ENCODE data around the gene ACAP1.
"Not testable (repeated sequence)": the region's sequence is repeated elsewhere in the genome, so short reads cannot be mapped to it uniquely, and the experiment has no call there.

The ACAP1 gene

DNA sequence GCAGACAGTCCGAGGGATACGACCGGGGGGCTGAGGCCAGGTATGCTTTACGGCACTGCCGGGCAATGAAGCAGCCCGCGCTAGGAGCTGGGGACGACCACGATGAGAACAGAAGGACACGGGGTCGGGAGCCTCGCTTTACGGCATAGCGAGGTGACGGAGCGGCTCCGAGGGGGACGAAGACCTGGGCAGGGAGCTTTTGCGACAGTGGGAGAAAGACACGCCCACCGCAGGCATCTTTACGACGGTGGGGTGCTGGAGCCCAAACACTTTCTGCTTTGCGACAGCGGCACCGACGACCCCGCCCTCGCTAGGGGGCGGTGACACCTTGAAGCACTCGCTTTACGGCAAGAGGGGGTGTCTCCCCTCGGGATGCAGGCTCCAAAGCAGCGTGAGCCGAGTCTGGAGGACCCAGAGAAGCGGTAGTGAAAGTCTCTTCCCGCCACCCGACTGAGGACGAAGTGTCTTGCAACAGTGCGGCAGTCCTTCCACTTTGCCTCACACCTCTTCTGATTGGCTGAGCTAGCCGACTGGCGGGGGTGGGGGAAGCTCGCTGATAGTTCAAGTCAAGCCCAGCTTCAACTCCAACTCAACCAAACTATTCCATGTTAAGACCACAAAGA, 6.8 kb upstream of the ACAP1 start:
- DNase-seq (ENCODE audit: low read depth), result peak; percentile 98

DNA sequence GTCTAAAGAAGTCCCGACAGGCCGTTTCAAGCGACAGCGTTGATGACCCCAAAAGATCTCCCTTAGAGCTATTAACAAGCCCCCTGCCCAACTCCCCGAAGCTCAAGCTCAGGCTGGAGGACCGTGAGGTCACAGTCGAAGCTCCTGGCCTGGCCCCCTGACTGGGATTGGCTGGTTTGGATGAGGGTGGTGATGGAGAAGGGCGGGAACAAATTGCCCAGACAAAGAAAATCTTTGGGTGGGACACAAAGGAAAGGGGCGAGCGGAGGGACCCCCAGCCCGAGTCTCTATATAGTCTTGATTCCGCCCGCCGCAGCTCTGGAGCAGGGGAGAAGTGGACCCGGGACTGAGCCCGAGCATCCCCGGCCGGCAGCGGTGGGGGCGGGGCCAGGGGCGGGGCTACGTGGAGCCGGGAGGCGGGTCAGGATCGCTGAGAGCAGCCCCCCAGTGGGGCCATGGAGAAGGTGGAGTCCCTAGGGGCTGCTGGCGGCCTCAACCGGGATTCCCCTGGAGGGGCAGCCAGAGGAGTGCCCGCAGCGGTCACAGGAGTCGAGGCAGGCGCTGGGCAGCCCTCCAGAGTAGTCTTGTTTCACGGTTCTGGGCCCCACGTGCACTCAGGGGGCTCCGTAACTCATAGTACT, 6.2 kb upstream of the ACAP1 start:
- peak; percentile 86 for DNase-seq (ENCODE audit: low read depth)

DNA sequence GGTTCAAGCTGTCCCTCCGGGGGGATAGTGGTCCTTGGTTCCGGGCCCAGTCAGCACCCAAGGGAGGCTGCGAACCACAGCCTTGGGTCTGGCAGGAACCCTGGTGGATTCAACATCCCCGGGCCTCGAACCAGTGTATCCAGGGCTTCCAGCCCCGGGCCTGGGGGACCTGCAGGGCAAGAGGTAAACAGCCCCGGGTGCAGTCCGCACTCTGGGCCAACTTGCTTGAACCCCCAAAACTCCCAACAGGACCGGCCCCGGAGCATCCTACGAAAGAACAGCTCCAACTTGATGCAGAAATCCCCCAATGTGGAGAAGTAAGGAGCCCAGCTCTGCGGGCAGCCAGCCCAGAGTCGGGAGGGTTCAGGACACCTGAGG, 5.7 kb upstream of the ACAP1 start:
- DNase-seq (ENCODE audit: low read depth), result no peak

DNA sequence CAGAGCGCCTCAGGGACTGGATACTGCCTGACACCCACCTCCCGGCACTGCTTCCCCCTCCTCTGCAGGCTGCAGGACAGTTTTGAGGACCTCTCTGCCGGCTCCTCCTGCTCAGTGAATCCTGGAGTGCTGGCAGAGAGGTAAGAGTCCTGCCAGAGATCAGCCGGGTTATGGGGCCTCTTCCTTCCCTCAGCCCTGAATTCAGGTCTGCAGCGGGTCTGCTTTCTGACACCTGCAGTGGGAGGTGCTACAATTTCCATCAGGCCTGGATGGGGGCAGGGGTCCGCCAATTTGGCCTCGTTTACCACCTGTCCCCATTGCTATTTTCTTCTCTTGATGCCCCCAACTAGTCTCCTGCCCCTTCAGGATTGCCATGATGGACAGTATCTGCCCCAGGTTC, 4.2 kb upstream of the ACAP1 start:
- no peak for DNase-seq (ENCODE audit: low read depth)

DNA sequence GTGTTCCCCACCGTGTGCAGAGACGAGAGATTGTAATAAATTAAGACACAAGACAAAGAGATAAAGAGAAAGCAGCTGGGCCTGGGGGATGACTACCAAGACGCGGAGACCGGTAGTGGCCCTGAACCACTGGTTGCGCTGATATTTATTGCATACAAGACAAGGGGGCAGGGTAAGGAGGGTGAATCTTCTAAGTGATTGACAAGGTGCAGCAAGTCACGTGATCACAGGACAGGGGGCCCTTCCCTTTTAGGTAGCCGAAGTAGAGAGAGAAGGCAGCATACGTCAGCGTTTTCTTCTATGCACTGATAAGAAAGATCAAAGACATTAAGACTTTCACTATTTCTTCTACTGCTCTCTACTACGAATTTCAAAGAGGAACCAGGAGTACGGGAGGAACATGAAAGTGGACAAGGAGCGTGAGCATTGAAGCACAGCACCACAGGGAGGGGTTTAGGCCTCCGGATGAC, 3.7 kb upstream of the ACAP1 start:
- DNase-seq (ENCODE audit: low read depth), result not testable (repeated sequence)

DNA sequence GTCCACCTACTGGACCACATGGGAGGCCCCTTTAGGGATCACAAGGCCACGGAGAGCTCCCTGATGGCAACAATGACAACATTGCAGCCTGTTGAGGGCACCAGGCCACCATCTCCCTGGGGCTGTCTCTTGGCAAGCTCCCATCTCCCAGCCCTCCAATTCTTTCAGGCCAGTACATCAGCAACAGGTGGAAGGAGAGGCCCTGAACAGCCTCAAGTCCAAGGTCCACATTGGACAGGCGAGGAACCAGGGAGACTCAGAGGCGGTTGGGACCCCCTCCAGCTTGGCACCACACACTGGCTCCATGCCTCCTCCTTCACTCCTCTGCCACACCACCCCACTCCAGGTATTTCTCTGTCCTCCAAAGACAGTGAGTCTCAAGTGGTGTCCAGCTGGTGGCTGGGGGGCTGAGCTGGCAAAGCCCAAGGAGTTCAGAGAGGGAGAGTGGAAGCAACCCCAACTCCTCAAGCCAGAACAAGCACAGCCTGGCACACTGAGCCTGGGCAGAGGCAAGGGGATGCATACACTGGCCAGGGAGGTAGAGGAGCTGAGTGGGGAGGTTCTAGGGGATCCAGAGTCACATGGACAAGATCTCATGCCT, 1.3 kb upstream of the ACAP1 start:
- DNase-seq (ENCODE audit: low read depth), result no peak

DNA sequence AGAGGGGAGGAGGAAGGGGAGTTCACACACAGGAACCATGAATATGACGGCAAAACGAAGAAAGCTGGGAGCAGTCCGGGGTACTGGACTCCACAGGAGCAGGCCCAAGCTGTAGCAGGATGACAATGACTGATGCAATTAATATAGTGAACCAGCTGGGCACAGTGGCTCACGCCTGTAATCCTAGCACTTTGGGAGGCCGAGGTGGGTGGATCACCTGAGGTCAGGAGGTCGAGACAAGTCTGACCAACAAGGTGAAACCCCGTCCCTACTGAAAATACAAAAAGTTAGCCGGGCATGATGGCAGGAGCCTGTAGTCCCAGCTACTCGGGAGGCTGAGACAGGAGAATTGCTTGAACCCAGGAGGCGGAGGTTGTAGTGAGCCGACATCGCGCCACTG, 564 bp upstream of the ACAP1 start:
- not testable (repeated sequence) for DNase-seq (ENCODE audit: low read depth)

DNA sequence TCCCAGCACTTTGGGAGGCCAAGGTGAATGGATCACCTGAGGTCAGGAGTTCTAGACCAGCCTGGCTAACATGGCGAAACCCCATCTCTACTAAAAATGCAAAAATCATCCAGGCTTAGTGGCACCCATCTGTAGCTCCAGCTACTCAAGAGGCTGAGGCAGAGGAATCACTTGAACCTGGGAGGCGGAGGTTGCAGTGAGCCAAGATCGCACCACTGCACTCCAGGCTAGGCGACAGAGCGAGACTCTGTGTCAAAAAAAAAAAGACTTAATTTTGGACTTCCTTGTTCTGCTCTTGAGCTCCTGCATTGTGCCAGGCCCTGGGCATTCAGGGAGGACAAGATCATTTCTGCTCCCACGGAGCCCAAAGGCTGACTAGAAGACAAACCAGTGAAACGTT, 1.3 kb downstream of the ACAP1 start:
- not testable (repeated sequence) for DNase-seq (ENCODE audit: low read depth)

DNA sequence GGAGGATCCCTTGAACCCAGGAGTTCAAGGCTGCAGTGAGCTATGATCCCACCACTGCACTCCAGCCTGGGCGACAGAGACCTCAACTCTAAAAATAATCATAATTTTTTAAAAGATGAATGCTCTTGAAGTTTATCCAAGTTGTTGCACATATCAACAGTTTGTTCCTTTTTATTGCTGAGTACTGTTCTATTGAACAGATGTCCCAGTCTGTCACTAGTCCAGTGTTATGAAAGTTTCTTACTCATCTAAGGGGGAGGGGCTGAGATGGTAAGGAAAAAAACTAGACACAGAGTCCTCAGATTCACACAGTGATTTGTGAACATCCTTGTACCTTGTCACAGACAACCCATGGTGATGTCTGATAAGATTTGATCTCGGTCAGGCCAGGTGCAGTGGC, 3.9 kb downstream of the ACAP1 start:
- DNase-seq (ENCODE audit: low read depth), result peak; percentile 48

DNA sequence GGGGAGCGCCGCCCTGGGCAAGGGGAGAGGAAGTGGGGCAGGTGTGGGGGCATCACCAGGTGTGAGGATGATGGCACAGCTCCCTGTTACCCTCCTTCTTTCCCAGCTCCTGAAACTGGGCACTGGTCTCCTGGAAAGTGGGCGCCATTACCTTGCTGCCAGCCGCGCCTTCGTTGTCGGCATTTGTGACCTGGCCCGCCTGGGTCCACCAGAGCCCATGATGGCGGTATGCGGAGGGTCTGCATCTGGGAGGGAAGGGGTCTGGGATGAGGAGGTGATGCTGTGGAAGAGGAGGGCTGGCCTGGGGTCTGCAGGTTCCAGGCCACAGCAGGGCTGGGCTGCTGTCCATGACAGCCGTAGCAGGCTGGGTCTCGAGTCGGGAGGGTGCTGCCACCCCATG, 5.5 kb downstream of the ACAP1 start:
- no peak for DNase-seq (ENCODE audit: low read depth)

DNA sequence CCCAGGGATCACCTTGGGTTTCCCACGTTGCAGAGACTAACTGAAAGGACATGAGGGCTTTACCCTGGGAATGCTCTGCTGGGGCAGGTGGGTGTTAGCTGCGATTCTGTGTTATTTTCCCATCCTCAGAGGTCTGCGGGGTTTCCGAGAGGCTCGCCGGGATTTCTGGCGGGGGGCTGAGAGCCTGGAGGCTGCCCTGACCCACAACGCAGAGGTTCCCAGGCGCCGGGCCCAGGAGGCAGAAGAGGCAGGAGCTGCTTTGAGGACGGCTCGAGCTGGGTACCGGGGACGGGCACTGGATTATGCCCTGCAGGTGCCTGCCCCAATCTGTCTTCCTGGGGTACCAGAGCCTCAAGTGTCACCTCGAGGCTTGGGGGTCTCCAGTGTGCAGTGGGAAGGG, 6.9 kb downstream of the ACAP1 start:
- DNase-seq (ENCODE audit: low read depth), result no peak

DNA sequence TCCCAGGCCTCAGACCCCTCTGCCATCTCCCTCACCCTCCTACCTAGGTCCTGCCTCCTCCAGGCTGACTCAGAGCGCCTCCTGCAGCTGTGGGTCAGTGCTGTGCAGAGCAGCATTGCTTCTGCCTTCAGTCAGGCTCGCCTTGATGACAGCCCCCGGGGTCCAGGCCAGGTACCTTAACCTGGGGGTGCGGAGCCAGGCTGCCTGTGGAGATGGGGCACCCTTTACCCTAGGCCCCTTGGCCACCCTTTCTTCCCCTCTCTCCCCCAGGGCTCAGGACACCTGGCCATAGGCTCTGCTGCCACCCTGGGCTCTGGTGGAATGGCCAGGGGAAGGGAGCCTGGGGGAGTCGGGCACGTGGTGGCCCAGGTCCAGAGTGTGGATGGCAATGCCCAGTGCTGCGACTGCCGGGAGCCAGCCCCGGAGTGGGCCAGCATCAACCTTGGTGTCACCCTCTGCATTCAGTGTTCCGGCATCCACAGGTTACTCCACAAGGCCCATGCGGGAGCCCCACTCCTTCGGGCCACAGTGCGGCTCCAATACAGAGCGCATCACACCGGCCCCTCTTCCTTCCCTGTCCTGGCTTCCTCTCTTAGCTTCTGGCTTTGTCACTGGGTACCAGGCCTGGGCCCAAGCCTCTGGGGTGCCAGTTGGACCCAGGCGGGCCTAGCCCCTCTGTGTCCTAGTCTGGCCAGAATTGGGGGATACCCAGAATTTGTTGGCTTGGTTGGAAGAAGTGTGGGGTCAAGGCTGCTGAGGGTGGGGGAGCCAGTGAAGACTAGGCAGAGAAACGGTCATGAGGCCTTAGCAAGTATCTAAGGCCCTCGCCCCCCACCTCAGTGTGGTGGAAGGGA, 10.7 kb downstream of the ACAP1 start:
- no peak for DNase-seq (ENCODE audit: low read depth)

DNA sequence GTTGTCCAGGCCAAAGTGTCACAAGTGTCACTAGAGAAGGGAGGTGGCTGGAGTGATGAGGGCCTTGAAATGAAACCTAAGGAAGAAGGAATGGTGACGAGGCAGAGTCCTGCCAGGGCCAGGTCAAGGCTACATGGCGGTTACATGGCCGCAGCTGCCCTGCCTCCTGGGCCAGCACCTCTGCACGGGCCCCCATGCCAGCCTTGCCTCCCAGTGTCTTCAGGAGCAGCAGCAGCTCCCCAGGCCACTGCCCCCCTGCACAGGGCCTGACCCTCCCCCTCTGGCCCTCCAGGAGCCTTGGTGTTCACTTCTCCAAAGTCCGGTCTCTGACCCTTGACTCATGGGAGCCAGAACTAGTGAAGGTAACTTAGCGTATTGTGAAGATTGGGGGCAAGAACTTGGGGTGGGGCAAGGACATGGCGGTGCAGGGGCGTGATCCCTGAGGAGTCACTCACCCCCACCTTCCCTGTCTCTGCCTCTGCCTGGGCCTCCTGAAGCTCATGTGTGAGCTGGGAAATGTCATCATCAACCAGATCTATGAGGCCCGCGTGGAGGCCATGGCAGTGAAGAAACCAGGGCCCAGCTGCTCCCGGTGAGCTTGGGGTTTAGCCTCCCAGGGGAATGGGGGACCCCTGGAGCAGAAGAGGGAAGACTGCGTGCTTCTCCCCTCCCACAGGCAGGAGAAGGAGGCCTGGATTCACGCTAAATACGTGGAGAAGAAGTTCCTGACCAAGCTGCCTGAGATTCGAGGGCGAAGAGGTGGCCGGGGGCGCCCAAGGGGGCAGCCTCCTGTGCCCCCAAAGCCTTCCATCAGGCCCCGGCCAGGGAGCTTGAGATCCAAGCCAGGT, 11.5 kb downstream of the ACAP1 start:
- DNase-seq (ENCODE audit: low read depth), result no peak

DNA sequence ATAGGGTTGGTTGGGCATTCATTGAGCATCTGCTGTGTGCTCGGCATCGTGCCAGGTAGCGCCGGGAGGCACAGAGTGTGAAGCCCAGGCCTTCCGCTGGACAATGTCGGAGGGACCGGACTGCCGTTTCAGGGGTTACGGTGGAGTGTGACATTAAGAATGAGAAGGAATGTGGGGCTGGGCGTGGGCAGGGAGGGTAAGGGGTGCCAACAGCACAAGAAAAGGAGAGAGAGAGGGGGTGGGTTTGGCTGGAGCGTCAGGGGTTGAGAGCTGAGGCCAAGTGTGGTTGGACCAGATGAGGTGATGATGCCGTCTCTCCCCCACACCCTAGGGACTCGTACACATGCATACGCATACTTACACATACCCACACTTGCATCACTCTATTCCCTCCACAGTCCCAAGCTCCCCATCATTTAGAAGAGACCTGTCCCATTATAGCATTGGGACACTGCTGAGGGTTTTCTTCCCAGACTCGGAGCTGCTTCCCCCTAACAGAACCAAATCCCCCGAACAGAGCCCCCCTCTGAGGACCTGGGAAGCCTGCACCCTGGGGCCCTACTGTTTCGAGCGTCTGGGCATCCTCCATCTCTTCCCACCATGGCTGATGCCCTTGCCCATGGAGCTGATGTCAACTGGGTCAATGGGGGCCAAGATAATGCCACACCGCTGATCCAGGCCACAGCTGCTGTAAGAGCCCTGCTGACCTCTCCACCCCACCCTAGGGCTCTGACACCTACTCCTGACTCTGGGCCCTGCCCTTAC, 12.3 kb downstream of the ACAP1 start:
- no peak for DNase-seq (ENCODE audit: low read depth)

DNA sequence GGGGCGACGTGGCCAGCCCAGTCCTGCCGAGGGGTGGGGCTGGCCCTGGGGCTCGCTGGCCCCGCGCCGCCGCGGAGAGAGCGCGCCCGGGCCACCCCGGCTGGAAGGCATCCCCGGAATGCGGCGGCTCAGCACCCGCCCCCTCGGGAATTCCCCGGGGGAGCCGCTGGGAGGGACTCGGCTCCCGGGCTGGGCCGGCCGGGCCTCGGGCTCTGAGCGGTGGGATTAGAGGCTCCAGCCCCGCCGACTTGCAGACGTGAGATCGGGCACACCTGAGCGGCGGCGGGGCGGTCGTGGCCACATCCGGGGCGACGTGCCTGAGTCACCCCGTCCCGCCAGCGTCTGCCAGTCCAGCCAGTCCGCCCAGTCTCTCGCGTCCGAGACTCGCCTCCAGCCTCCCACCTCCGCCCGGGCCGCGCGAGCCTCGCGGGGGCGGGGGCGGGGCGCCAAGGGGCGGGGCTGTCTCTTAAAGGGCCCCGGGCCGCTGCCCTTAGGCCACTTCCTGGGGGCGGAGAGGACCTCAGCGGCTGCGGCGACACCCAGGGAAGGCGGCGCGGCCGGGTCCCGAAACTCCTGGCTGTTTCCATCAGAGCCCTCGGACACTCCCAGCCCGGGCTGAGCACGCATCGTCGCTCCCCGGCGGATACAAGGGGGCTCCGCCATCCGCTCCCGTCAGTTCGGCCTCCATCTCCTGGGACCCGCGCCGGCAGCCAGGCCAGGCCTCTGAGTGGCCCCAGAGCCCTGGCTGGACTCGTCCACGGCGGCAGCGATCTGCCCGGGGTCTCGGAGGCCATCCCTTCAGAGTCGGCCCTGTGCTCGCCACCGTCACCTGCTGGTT, 15.6 kb downstream of the ACAP1 start, which contains the start of gene KCTD11:
KCTD11 (plus strand) TSS at position 498 of the 838 bp plus-strand sequence.
- DNase-seq (ENCODE audit: low read depth), result peak; percentile 94

DNA sequence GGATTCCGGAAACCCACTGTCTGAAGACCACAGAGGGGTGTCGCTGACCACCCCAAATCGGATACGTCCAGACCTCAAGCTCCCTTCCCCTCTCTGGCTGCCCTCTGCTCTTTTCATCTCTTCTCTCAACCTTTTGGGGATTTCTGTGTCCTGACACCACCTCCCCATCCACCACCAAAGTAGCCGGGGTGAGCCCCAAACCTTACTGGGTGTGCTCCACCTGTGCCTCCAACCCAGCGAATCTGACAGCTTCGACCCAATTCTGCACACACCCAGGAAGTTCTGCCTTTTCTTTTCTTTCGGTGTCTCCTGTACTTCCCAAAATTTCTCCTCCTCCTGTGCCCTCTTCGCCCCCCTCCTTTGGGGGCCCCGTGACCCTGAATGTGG, 16.2 kb downstream of the ACAP1 start:
- no peak for DNase-seq (ENCODE audit: low read depth)

DNA sequence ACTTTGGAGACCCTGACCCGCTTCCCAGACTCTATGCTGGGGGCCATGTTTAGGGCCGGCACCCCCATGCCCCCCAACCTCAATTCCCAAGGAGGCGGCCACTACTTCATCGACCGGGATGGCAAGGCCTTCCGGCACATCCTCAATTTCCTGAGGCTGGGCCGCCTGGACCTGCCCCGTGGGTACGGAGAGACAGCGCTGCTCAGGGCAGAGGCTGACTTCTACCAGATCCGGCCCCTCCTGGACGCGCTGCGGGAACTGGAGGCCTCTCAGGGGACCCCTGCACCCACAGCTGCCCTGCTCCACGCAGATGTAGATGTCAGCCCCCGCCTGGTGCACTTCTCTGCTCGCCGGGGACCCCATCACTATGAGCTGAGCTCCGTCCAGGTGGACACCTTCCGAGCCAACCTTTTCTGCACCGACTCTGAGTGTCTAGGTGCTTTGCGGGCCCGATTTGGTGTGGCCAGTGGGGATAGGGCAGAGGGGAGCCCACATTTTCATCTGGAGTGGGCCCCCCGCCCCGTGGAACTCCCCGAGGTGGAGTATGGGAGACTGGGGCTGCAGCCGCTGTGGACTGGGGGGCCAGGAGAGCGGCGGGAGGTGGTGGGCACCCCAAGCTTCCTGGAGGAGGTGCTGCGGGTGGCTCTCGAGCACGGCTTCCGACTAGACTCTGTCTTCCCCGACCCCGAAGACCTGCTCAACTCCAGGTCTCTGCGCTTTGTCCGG, 16.7 kb downstream of the ACAP1 start:
- no peak for DNase-seq (ENCODE audit: low read depth)

DNA sequence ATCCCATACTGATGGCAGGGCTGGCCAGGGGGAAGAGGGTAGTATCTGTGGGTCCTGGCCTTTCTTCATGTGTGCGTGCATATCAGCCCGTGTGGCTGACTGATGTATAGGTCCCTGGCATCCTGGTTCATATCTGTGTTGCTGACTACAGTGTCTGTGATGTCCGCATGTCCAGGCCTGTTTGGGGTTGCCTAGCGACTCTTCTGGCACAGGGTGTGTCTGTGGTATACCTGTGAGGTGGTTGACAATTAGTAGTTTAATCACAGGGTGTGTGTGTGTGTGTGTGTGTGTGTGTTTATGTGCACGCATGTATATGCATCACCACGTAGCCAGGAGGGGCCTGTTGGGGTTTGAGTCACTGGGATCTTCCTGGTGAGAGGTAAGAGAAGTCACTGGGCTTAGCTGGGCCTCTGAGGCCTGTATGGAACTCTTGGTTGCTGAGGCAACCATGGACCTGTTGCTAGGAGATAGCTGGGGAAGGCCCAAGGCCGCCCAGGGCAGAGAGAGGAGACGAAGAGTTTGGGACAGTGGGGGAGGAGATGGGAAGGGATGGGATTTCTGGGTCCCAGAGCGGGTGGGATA, 18.0 kb downstream of the ACAP1 start:
- peak; percentile 38 for DNase-seq (ENCODE audit: low read depth)

DNA sequence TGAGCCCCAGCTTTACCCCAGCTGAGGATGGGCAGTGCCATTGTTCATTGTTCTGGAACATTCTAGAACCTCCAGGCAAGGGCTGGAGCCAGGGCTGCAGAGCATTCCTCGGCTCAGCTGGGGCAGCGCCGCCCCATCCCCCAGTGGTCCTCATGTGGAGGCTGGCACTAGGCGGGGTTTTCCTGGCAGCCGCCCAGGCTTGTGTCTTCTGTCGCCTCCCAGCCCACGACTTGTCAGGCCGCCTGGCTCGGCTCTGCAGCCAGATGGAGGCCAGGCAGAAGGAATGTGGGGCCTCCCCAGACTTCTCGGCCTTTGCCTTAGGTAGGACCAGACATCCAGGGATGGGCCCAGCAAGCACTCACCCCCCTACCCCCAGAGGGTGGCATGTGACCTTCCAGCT, 18.7 kb downstream of the ACAP1 start, which contains the start of gene TMEM95:
TMEM95 (plus strand) TSS at position 104 of the 400 bp plus-strand sequence; CDS start at position 153, 49 bp downstream.
- peak; percentile 63 for DNase-seq (ENCODE audit: low read depth)
